Thoracic aorta (tissue), 2 donors: Measurements from ENCODE around the gene NELFCD. TPM values are rescaled to one million over a fixed set of nuclear protein-coding genes. Genes with fewer than 3 reads are reported as not detected.
"Not testable (repeated sequence)": the region's sequence is repeated elsewhere in the genome, so short reads cannot be mapped to it uniquely, and the experiment has no call there.

ENCODE experiments used
- ATAC-seq: fragments of 150-250 bp; one replicate; pipeline ENCODE4 v1.8.0; 2017; ENCODE audit warnings: low read depth; ENCODE audit not compliant: insufficient number of reproducible peaks, low FRiP score
- DNase-seq: peaks from one replicate; pipeline ENCODE4 v3.0.0-alpha.2; 2020; ENCODE audit warnings: low spot score
- H3K27ac ChIP-seq, 2 donors: fragments of 200-600 bp; sonication (generic); 1 replicate in 1 of 2; 2 replicates in 1 of 2; pipeline ENCODE4 v1.5.1; 2016; ENCODE audit warnings: mild to moderate bottlenecking in 2 of 2, moderate library complexity in 2 of 2
- H3K27me3 ChIP-seq: fragments of 200-600 bp; sonication (generic); replicated peaks from 2 replicates; pipeline ENCODE4 v1.6.0; 2016; ENCODE audit warnings: mild to moderate bottlenecking; ENCODE audit not compliant: insufficient read depth
- H3K36me3 ChIP-seq: fragments of 200-600 bp; sonication (generic); one replicate; pipeline ENCODE4 v1.5.1; 2016
- H3K4me1 ChIP-seq, 2 donors: fragments of 200-600 bp; sonication (generic); 1 replicate in 1 of 2; 2 replicates in 1 of 2; pipeline versions ENCODE4 v1.5.1 to v1.6.0; 2016; ENCODE audit warnings: low read depth in 2 of 2, mild to moderate bottlenecking in 1 of 2; ENCODE audit not compliant: control insufficient read depth in 1 of 2
- H3K4me3 ChIP-seq: fragments of 200-600 bp; sonication (generic); 2 replicates; pipeline ENCODE4 v1.5.1; 2016; ENCODE audit warnings: mild to moderate bottlenecking
- H3K9me3 ChIP-seq: fragments of 200-600 bp; sonication (generic); 2 replicates; pipeline ENCODE4 v1.5.1; 2016
- total RNA-seq, 2 donors: library from RNA; depleted of rRNA; stranded (reverse); fragments of >200 nt; gene quantifications; one replicate each; pipeline versions ENCODE4 v1.1.0 to v1.2.3, GENCODE V29; 2016
- TF ChIP-seq, protein P1 (sequence below): fragments of 200-600 bp; sonication (generic); IDR thresholded peaks from one replicate; pipeline ENCODE4 v1.5.1; 2019; ENCODE audit warnings: antibody characterized with exemption

The NELFCD gene
- total RNA-seq, 2 donors from 2014 or later, result 50.9 to 52.6 TPM

DNA sequence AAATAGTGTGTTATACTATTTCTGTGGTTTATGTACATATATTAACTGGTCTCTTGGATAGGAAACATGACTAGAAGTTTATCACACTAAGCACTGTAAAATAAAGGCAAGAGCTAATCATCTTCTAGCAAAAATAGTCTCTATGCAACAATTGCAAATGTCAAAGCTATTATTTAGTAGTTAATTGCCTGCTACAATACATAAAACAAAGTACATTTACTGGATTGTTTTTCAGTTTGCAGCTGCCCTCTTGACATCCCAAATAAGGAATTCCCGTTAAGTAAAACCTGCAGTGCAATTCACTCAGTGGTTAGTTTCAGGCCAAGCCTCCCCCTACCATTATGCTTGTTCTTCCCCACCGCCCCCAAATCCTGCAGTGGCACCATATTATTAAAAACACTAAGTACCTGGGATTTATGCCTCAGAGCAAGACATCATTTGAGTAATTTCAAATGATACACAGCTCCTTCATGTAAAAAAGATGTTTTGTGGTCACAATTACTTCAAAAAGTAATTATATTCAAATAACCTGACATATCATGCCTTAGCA lies 52.6 kb downstream of the NELFCD start:
- ATAC-seq, result no peak
- TF ChIP-seq, protein P1, sequence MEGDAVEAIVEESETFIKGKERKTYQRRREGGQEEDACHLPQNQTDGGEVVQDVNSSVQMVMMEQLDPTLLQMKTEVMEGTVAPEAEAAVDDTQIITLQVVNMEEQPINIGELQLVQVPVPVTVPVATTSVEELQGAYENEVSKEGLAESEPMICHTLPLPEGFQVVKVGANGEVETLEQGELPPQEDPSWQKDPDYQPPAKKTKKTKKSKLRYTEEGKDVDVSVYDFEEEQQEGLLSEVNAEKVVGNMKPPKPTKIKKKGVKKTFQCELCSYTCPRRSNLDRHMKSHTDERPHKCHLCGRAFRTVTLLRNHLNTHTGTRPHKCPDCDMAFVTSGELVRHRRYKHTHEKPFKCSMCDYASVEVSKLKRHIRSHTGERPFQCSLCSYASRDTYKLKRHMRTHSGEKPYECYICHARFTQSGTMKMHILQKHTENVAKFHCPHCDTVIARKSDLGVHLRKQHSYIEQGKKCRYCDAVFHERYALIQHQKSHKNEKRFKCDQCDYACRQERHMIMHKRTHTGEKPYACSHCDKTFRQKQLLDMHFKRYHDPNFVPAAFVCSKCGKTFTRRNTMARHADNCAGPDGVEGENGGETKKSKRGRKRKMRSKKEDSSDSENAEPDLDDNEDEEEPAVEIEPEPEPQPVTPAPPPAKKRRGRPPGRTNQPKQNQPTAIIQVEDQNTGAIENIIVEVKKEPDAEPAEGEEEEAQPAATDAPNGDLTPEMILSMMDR, result no peak
- no peak for DNase-seq
- H3K4me3 ChIP-seq, result no peak overlapping the region
- peaks cover 16% of the 10 kb centered on the region for H3K36me3 ChIP-seq
- H3K27me3 ChIP-seq, result no peaks in the 10 kb centered on the region
- no peak overlapping the region for H3K27ac ChIP-seq
- no peaks in the 10 kb centered on the region for H3K9me3 ChIP-seq
- peaks cover 24 to 35% of the 10 kb centered on the region in 2 donors for H3K4me1 ChIP-seq

DNA sequence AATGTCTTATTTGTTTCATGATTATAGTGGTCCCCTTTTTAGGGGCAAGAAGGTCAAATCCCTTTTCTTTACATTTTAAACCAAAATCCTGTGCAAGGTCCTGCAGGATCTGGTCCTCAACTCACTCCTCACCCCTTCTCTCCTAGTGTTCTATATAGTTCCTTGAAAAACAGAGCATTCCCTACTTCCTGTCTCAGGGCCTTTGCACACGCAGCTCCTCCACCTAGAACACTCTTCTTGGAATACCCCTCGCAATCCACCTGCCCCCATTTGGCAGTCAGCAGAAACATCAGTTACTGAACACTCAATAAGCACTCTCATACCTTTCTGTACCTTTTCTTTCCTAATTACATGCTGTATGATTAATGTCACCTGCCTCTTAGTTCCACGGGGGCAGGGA lies 54.3 kb downstream of the NELFCD start:
- TF ChIP-seq, protein P1, result no peak
- DNase-seq, result no peak
- H3K4me3 ChIP-seq, result no peak overlapping the region
- peaks cover 11 to 21% of the 10 kb centered on the region in 2 donors for H3K4me1 ChIP-seq
- no peak for ATAC-seq
- no peaks in the 10 kb centered on the region for H3K27me3 ChIP-seq
- H3K9me3 ChIP-seq, result no peaks in the 10 kb centered on the region
- peaks cover 11% of the 10 kb centered on the region for H3K36me3 ChIP-seq
- H3K27ac ChIP-seq, result no peak overlapping the region

DNA sequence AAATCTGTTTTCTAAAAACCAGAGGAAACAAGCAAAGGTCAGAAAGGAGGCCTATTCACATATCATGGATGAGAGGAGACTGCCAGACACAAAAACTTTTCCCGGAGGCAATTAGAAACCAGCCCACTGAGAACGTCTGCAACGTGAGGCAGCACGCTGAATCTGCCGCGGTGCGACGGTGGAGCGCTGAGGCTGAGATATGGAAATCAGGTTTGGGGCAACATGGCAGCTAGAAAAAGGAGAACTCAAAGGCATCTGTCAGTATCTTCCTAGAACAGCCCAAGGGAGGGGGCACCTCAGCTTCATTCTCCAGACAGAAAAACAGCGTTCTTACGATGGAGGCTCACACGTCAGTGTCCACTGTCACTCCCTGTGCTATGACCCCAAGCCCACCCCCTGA lies 56.3 kb downstream of the NELFCD start:
- H3K36me3 ChIP-seq, result peaks cover 11% of the 10 kb centered on the region
- no peaks in the 10 kb centered on the region for H3K27me3 ChIP-seq
- H3K4me3 ChIP-seq, result no peak overlapping the region
- TF ChIP-seq, protein P1, result no peak
- no peak for ATAC-seq
- peaks cover 16 to 25% of the 10 kb centered on the region in 2 donors for H3K4me1 ChIP-seq
- no peak for DNase-seq
- H3K9me3 ChIP-seq, result no peaks in the 10 kb centered on the region
- H3K27ac ChIP-seq, result no peak overlapping the region

DNA sequence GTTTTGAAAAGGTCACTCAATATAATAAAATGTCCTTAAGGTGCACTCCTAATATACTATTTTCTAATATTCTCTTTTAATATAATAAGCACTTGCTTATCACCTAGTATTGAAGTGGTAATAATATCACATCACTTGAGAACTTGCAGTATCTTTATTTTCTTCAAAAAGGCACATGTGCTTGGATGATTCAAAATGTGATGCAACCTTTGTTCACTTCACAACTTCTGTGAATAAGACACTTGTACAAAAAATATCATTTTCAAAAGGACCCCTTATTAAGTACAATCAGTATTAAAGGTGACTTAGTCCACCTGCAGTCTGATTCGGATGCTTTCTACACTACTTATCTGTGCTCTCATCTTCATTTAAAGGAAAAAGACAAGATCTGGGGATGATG lies 58.2 kb downstream of the NELFCD start:
- ATAC-seq, result no peak
- Histone ChIP-seq H3K27me3 (no peaks in the 10 kb centered on the region), H3K27ac (no peak overlapping the region), H3K36me3 (peaks cover 8% of the 10 kb centered on the region), H3K4me1 (peaks cover 16 to 24% of the 10 kb centered on the region in 2 donors), H3K4me3 (no peak overlapping the region), H3K9me3 (no peaks in the 10 kb centered on the region)
- TF ChIP-seq, protein P1, result no peak
- DNase-seq, result no peak

DNA sequence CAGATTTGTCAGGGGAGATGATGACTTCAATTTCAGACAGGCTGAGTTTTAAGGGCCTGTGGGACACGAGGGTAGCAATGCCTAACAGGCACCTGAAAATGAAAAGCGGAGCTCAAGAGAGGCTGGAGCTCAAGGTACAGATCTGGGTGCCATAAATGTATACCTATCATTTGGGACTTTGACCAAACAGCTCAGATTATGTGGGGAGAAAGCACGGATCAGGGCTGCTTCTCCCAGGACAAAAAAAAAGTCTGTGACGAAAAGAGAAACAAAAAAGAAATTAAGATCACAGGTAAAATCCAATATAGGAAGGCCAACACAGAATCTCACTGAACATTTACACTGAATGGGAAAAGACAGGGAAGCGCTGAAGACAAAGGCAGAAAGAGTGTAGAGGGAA lies 59.6 kb downstream of the NELFCD start:
- Histone ChIP-seq H3K4me1 (peaks cover 16 to 24% of the 10 kb centered on the region in 2 donors), H3K27ac (no peak overlapping the region), H3K27me3 (no peaks in the 10 kb centered on the region), H3K9me3 (no peaks in the 10 kb centered on the region), H3K36me3 (peaks cover 4% of the 10 kb centered on the region), H3K4me3 (no peak overlapping the region)
- DNase-seq (no peak), ATAC-seq (no peak)
- TF ChIP-seq, protein P1, result no peak

DNA sequence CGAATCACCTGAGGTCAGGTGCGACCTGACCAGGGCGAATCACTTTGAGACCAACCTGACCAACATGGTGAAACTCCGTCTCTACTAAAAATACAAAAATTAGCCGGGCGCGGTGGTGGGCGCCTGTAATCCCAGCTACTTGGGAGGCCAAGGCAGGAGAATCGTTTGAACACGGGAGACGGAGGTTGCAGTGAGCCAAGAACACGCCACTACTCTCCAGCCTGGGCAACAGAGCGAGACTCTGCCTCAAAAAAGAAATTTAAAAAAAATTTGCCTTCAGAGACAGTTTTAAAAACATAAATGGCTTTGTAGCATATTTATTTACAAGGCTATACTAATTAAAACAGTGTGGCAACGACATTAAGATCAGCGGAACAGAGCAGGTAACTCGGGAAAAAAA lies 60.4 kb downstream of the NELFCD start:
- H3K36me3 ChIP-seq, H3K9me3 ChIP-seq, H3K27ac ChIP-seq, DNase-seq, ATAC-seq, H3K27me3 ChIP-seq: not testable (repeated sequence)
- Histone ChIP-seq H3K4me1 (peaks cover 16 to 24% of the 10 kb centered on the region in 2 donors), H3K4me3 (peak overlapping the region; percentile 98)
